SK-N-MC (cell line): ENCODE data around the gene GMDS.

Source experiments
- EZH2 ChIP-seq: fragments of 200-600 bp; sonication (generic); IDR thresholded peaks from one replicate; pipeline ENCODE4 v1.6.1; 2017; ENCODE audit warnings: antibody characterized with exemption
- FOXP2 ChIP-seq: optimal IDR thresholded peaks from 2 replicates; pipeline ENCODE3; 2011; ENCODE audit warnings: mild to moderate bottlenecking, moderate library complexity; ENCODE audit not compliant: insufficient read depth; ENCODE audit errors: extremely low read length, control extremely low read depth
- POLR2AphosphoS5 ChIP-seq: IDR thresholded peaks from 2 replicates; pipeline ENCODE4 v1.6.1; 2012; ENCODE audit warnings: mild to moderate bottlenecking, low read depth, low read length, borderline replicate concordance

DNA sequence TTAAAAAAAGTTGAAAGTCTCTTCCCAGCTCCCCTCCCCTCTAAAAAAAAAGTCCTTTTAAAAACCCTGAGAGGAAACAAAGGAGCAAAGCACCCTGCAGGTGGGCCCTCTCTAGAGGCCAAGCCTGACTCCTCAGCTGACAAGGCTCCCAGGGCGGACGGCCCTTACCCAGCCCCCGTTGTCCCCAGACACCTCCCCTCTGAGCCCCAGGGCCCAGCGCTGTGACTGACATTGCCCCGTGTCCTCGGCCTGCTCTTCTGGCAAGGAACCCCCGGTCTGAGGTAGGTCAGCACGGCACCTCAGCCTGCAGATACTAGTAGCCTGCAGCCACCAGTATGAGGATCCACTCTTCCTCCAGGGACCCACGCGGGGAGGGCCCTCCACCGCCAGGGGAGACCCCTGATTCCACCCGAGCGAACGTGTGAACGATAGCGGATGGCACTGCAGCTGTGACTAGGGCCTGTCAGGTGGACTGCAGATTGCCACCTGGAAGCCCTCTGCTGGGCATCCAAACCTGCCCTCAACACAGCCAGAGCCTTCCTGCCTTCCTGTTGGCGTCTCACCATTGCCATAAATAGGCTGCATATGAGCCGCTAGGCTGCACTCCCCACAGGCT is 601.5 kb downstream of the GMDS start:
- TF ChIP-seq EZH2 (no peak), POLR2AphosphoS5 (no peak), FOXP2 (no peak)
